D721Med (cell line): ENCODE measurements around the gene ZBTB7C.
"Not testable (repeated sequence)": the region's sequence is repeated elsewhere in the genome, so short reads cannot be mapped to it uniquely, and the experiment has no call there.

Experiments
- DNase-seq: peaks from one replicate; pipeline ENCODE4 v3.0.0; 2011; ENCODE audit warnings: low spot score; ENCODE audit not compliant: insufficient read length
- FAIRE-seq: peaks from 2 replicates; lab custom pipeline; 2011; peaks lifted over from hg19 to GRCh38; lab: Jason Lieb, UNC
- TF ChIP-seq, protein P1 (sequence below): IDR thresholded peaks from 2 replicates; pipeline ENCODE4 v1.5.1; 2012; ENCODE audit warnings: mild to moderate bottlenecking, control low read depth; ENCODE audit not compliant: insufficient read depth; ENCODE audit errors: missing control alignments

ZBTB7C gene

DNA sequence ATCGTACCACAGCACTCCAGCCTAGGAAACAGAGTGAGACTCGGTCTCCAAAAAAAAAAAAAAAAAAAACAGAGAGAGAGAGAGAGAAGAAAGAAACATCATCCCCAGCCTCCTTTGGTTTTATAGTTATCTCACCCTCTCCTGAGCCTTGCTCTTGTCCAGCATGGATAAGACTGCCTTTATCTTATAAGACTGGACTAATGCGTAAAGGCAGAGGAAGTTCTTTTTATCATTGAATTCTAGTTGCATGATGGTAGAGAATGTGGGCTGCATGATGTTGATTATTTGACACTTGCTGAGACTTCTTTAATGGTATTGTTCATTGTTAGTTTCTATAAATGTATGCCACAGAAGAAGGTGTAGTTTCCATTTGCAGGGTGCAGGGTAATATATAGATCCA is 124.4 kb downstream of the ZBTB7C start:
- DNase-seq (no peak), FAIRE-seq (peak; percentile 16)
- TF ChIP-seq, protein P1, sequence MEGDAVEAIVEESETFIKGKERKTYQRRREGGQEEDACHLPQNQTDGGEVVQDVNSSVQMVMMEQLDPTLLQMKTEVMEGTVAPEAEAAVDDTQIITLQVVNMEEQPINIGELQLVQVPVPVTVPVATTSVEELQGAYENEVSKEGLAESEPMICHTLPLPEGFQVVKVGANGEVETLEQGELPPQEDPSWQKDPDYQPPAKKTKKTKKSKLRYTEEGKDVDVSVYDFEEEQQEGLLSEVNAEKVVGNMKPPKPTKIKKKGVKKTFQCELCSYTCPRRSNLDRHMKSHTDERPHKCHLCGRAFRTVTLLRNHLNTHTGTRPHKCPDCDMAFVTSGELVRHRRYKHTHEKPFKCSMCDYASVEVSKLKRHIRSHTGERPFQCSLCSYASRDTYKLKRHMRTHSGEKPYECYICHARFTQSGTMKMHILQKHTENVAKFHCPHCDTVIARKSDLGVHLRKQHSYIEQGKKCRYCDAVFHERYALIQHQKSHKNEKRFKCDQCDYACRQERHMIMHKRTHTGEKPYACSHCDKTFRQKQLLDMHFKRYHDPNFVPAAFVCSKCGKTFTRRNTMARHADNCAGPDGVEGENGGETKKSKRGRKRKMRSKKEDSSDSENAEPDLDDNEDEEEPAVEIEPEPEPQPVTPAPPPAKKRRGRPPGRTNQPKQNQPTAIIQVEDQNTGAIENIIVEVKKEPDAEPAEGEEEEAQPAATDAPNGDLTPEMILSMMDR: no peak

DNA sequence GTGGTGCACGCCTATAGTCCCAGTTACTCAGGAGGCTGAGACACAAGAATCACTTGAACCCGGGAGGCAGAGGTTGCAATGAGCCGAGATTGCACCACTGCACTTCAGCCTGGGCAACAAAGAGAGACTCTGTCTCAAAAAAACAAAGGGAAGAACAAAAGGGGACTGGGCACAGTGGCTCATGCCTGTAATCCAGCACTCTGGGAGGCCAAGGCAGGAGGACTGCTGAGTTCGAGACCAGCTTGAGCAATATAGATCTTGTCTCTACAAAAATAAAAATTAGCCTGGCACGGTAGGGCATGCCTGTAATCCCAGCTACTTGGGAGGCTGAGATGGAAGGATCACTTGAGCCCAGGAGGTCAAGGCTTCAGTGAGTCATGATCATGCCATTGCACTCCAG is 125.2 kb downstream of the ZBTB7C start:
- not testable (repeated sequence) for FAIRE-seq

DNA sequence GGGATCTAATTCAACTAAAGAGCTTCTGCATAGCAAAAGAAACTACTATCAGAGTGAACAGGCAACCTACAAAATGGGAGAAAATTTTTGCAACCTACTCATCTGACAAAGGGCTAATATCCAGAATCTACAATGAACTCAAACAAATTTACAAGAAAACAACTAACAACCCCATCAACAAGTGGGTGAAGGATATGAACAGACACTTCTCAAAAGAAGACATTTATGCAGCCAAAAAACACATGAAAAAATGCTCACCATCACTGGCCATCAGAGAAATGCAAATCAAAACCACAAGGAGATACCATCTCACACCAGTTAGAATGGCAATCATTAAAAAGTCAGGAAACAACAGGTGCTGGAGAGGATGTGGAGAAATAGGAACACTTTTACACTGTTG is 127.7 kb downstream of the ZBTB7C start:
- not testable (repeated sequence) for DNase-seq, FAIRE-seq

More for the DNA sequence above, 125.2 kb downstream of the ZBTB7C start:
- not testable (repeated sequence) for DNase-seq

DNA sequence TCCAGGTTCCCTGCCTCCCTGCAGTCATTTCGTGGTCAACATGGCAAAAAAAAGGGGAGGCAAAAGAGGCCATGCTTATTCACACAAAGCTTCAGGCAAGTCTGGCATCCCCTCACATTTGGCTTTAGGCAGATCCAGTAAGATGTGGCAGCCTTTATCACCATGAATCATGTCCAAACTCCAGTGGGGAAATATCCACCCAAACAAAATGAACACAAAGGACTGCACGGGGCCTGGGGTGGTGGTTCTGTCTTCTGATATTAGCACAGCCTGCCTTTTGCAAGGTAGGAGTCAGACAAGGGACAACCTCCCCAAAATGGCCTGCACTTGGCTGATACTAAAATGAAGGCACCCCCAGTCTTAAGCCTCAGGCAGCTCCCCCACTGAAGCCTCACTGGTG is 129.9 kb downstream of the ZBTB7C start:
- TF ChIP-seq, protein P1: no peak
- FAIRE-seq (no peak), DNase-seq (no peak)

DNA sequence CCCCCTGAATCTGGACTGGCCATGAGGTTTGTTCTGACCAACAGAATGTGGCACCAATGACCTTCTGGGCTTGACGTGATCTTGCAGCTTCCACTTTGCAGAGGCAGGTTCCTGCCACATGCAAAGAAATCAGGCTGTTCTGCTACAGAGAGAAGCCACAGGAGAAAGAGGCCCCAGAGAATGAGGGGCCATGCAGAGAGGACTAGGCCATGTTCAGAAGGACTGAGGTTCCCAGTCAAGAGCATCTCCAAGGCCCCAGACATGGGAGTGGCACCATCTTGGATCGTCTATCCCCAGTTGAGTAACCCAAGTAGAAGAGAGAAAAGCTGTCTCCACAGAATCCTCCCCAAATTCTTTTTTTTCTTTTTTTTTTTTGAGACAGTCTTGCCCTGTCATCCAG is 131.1 kb downstream of the ZBTB7C start:
- no peak for FAIRE-seq
- no peak for DNase-seq
- TF ChIP-seq, protein P1: no peak

DNA sequence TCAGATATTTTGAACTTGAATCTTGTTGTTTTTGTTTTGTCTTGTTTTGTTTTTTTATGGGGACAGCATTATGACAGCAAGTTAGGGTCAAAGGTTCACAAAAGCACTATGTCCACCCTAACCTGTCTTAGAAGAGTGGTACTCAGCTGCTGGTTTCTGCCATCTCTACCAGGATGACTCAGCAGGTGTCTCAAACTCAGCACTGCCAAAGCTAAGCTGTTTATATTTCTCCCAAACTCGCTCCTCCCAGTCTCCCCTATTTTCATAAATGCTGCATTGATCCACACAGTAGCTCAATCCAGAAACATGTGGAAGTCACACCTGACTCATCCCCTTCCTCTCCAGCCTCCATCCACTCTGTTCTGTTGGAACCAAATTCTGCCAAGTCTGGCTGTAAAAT is 134.9 kb downstream of the ZBTB7C start:
- no peak for FAIRE-seq
- DNase-seq: no peak
- TF ChIP-seq, protein P1: no peak

DNA sequence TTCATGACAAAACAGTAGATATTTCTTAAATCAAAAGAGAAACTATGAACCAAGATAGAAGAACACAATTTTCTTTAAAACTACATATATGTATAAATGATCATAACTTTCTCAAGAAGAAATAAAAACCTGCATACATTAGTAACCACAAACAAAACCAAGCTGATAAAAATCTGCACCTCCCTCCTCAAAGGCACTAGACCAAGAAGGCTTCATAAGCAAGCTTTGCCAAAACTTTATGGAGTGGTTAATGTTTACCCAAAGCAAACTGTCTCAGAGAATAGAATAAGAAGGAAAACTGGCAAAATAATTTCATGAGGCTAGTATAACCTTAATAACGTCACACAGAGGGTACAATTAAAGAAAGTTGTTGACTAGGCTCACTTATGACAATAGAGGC is 138.3 kb downstream of the ZBTB7C start:
- FAIRE-seq (no peak), DNase-seq (no peak)
- TF ChIP-seq, protein P1: no peak

DNA sequence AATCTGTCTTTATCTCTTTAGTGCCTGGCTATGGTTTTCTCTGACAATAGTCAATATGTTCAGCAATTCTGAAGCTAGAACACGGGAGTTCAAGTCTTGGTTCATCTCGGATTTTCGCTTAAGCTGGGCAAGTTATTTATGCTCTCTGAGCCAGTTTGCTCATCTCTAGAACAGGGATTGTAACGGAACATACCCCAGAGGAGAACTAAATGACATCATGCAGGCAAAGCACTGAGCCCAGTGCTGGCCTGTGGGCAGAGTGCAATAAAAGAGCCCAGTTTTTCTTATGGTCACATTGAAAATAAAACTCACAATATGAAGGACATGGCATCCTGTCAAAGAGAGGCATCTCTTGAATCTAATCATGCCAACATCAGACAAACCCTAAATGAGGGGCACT is 143.9 kb downstream of the ZBTB7C start:
- no peak for DNase-seq
- FAIRE-seq: no peak
- TF ChIP-seq, protein P1: no peak
